ENCODE data around the gene METTL15. TPM values are rescaled to one million over a fixed set of nuclear protein-coding genes. Genes with fewer than 3 reads are reported as not detected.

METTL15 gene
- polyA plus RNA-seq, 1 donor (not counting 4 experiments of a cell fraction or from before 2014, with no cell fraction given), result 10.0 TPM

GRCh38 chr11:28072321-28072720 is 35.9 kb upstream of the METTL15 start:
- dilution Hi-C loops (cut with MboI; ENCODE audit: extremely low pct_ligation_motif_present, low sequenced_read_pairs), result no loop called here
- no peak overlapping the region for H3K4me3 ChIP-seq (ENCODE audit: control insufficient read depth in 2 of 3, extremely low read depth in 1 of 3, insufficient read depth in 2 of 3, low read depth in 1 of 3, low read length in 3 of 3)
- TF ChIP-seq, protein P1, sequence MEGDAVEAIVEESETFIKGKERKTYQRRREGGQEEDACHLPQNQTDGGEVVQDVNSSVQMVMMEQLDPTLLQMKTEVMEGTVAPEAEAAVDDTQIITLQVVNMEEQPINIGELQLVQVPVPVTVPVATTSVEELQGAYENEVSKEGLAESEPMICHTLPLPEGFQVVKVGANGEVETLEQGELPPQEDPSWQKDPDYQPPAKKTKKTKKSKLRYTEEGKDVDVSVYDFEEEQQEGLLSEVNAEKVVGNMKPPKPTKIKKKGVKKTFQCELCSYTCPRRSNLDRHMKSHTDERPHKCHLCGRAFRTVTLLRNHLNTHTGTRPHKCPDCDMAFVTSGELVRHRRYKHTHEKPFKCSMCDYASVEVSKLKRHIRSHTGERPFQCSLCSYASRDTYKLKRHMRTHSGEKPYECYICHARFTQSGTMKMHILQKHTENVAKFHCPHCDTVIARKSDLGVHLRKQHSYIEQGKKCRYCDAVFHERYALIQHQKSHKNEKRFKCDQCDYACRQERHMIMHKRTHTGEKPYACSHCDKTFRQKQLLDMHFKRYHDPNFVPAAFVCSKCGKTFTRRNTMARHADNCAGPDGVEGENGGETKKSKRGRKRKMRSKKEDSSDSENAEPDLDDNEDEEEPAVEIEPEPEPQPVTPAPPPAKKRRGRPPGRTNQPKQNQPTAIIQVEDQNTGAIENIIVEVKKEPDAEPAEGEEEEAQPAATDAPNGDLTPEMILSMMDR (optimal IDR thresholded peaks at IDR 0.05 in 1 of 3, IDR thresholded peaks at IDR 0.05 in 1 of 3, conservative IDR thresholded peaks at IDR 0.05 in 1 of 3; ENCODE audit: extremely low read depth in 1 of 3, insufficient read depth in 2 of 3, low read length in 3 of 3), result no peak
- TF ChIP-seq EZH2 (IDR thresholded peaks at IDR 0.05; ENCODE audit: low read length), result no peak
- H4K20me1 ChIP-seq (ENCODE audit: control insufficient read depth, extremely low read depth, insufficient read depth, low read length), result no peaks in the 10 kb centered on the region
- H3K79me2 ChIP-seq (ENCODE audit: control insufficient read depth, insufficient read depth, low read length), result no peaks in the 10 kb centered on the region
- H3K4me2 ChIP-seq (ENCODE audit: control insufficient read depth, extremely low read depth, insufficient read depth, low read depth, low read length), result no peak overlapping the region
- DNase-seq (ENCODE audit: low read depth, low spot score) (no peak), FAIRE-seq (no peak)
- no peak overlapping the region for H3K27ac ChIP-seq (ENCODE audit: control insufficient read depth, insufficient read depth, low read length)
- no peak overlapping the region for H2AFZ ChIP-seq (ENCODE audit: control insufficient read depth, low read length)
- H3K9me3 ChIP-seq (ENCODE audit: control insufficient read depth, low read depth, low read length), result no peaks in the 10 kb centered on the region
- no peaks in the 10 kb centered on the region for H3K9me1 ChIP-seq (ENCODE audit: control insufficient read depth, extremely low read depth, insufficient read depth, low read length)
- H3K36me3 ChIP-seq (ENCODE audit: control insufficient read depth in 2 of 2, extremely low read depth in 1 of 2, insufficient read depth in 2 of 2, low read length in 2 of 2), result no peaks in the 10 kb centered on the region
- no peaks in the 10 kb centered on the region for H3K27me3 ChIP-seq (ENCODE audit: control insufficient read depth, extremely low read depth, insufficient read depth, low read length)
- H3K9ac ChIP-seq (ENCODE audit: control insufficient read depth, extremely low read depth, insufficient read depth, low read length), result no peak overlapping the region
- no peaks in the 10 kb centered on the region for H3K4me1 ChIP-seq (ENCODE audit: control insufficient read depth, extremely low read depth, insufficient read depth, low read length)

DNA sequence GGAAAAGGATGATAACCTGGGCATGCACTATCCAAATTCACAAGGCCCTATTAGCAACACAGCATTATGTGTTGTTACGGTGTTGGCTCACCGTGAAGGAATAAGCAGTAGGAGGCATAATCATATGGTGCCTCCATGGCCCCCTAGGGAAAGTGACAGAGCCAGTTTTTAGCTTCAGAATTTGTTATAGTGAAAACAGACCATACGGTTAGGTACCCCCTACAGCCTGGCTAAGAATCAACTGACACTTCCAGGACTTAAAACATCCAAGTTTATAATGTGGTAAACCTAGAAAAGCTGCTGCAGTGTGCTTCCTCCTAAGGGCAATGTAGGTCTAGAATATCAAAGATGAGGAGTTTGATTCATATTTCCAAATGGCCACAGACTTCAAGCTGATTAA is 30.7 kb upstream of the METTL15 start:
- no peaks in the 10 kb centered on the region for H3K9me1 ChIP-seq (ENCODE audit: control insufficient read depth, extremely low read depth, insufficient read depth, low read length)
- H2AFZ ChIP-seq (ENCODE audit: control insufficient read depth, low read length), result no peak overlapping the region
- no peaks in the 10 kb centered on the region for H3K4me1 ChIP-seq (ENCODE audit: control insufficient read depth, extremely low read depth, insufficient read depth, low read length)
- no peak overlapping the region for H3K9ac ChIP-seq (ENCODE audit: control insufficient read depth, extremely low read depth, insufficient read depth, low read length)
- dilution Hi-C loops (cut with MboI; ENCODE audit: extremely low pct_ligation_motif_present, low sequenced_read_pairs), result no loop called here
- no peaks in the 10 kb centered on the region for H4K20me1 ChIP-seq (ENCODE audit: control insufficient read depth, extremely low read depth, insufficient read depth, low read length)
- TF ChIP-seq, protein P1 (optimal IDR thresholded peaks at IDR 0.05 in 1 of 3, IDR thresholded peaks at IDR 0.05 in 1 of 3, conservative IDR thresholded peaks at IDR 0.05 in 1 of 3; ENCODE audit: extremely low read depth in 1 of 3, insufficient read depth in 2 of 3, low read length in 3 of 3), result no peak
- no peak for TF ChIP-seq EZH2 (IDR thresholded peaks at IDR 0.05; ENCODE audit: low read length)
- no peak overlapping the region for H3K27ac ChIP-seq (ENCODE audit: control insufficient read depth, insufficient read depth, low read length)
- no peaks in the 10 kb centered on the region for H3K9me3 ChIP-seq (ENCODE audit: control insufficient read depth, low read depth, low read length)
- FAIRE-seq (no peak), DNase-seq (ENCODE audit: low read depth, low spot score) (no peak)
- H3K79me2 ChIP-seq (ENCODE audit: control insufficient read depth, insufficient read depth, low read length), result no peaks in the 10 kb centered on the region
- no peak overlapping the region for H3K4me3 ChIP-seq (ENCODE audit: control insufficient read depth in 2 of 3, extremely low read depth in 1 of 3, insufficient read depth in 2 of 3, low read depth in 1 of 3, low read length in 3 of 3)
- H3K4me2 ChIP-seq (ENCODE audit: control insufficient read depth, extremely low read depth, insufficient read depth, low read depth, low read length), result no peak overlapping the region
- H3K27me3 ChIP-seq (ENCODE audit: control insufficient read depth, extremely low read depth, insufficient read depth, low read length), result no peaks in the 10 kb centered on the region
- peaks cover 0 to 4% of the 10 kb centered on the region in 2 experiments for H3K36me3 ChIP-seq (ENCODE audit: control insufficient read depth in 2 of 2, extremely low read depth in 1 of 2, insufficient read depth in 2 of 2, low read length in 2 of 2)

All from keratinocyte (primary cell).